NCI-H2029 (cell line): Measurements from ENCODE around the gene SYNPO2.
"Not testable (repeated sequence)": the region's sequence is repeated elsewhere in the genome, so short reads cannot be mapped to it uniquely, and the experiment has no call there.

Experiments used
- DNase-seq: peaks from one replicate; lab custom pipeline; 2025; lab: John Stamatoyannopoulos, UW

SYNPO2 gene

GRCh38 chr4:118888666-118889311 is at the start of gene SYNPO2:
TSS of gene SYNPO2 (plus strand) at chr4:118888854. CDS start at chr4:118889037, 183 bp downstream.
- DNase-seq, result no peak

GRCh38 chr4:118839221-118839927 is 49.3 kb upstream of the SYNPO2 start:
- no peak for DNase-seq

- no peak for DNase-seq
Measured at GRCh38 chr4:118842055-118842454, 46.6 kb upstream of the SYNPO2 start.

- DNase-seq, result no peak
Measured at GRCh38 chr4:118843237-118843636, 45.4 kb upstream of the SYNPO2 start.

- DNase-seq, result no peak
Measured at GRCh38 chr4:118845552-118846050, 43.1 kb upstream of the SYNPO2 start.

DNA sequence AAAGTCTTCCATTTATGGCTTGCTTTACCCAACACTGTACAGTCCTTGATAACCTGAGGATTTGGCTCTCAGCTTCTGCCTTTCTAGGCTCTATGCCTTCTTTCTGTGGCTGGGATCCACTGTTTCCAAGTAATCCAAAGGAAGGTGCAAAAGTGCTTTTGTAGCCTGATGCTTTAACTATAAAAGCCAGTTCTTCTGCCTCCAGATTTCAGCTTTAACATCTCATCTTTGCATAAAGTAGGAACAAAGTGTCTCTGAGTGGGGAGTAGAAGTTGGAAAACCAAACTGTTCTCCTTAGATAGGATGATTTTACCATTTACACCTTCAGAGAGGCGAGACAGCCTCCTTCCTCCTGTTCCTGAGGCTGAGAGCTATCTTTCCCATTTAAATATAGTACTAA is 41.7 kb upstream of the SYNPO2 start:
- no peak for DNase-seq

- no peak for DNase-seq
Measured at GRCh38 chr4:118848242-118848641, 40.4 kb upstream of the SYNPO2 start.

GRCh38 chr4:118848901-118849300 is 39.8 kb upstream of the SYNPO2 start:
- DNase-seq, result no peak

- no peak for DNase-seq
Measured at GRCh38 chr4:118849867-118850487, 38.7 kb upstream of the SYNPO2 start.

- DNase-seq, result peak; percentile 38
Measured at GRCh38 chr4:118850488-118851173, 38.0 kb upstream of the SYNPO2 start.

- no peak for DNase-seq
Measured at GRCh38 chr4:118857760-118858159, 30.9 kb upstream of the SYNPO2 start.

DNA sequence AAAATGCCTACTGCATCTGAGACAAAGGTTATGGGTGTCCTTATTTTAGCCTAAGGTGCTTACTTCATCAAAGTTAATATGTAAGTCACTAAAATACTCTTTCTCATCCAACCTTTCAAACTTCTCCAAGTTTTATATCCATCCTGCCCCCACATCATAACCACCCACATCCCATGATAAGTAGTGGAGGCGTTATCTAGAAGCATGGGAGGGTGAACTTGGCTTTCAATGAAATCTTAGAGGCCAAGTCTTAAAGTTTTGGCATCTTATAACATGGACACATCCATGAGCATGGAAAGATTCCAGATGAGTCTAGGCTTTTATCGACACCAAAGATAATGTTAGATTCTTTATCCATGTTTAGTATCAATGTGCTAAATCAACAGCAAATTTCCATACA is 29.9 kb upstream of the SYNPO2 start:
- no peak for DNase-seq

DNA sequence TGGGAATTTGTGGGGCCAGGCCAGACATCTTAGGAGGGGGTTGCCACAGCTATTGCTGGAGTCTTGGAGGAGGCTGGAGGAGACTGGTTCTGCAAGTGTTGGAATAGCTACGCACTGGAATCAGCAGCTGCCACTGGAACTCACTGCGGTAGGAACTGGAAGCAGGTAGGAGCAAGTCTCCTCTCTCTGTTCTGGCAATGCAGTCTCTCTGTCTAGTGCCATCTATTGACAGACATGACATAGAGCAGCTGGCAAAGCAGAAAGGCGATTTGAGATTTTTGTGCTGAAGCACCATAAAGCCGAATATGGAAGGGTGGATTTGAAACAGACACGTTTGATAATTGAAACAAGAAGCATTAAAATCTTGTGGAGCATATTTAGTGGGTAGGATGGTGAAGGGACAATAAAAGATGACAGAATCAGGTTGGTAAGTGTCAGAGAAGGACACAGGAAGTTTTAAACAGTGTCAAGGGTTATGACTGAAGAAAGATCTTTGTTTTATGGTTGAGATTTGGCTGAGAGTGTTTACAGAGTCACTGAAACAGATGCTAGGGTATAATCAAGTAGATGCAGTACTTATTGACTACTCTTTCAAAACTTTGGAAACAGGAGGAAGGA is 23.5 kb upstream of the SYNPO2 start:
- DNase-seq, result peak; percentile 29

DNA sequence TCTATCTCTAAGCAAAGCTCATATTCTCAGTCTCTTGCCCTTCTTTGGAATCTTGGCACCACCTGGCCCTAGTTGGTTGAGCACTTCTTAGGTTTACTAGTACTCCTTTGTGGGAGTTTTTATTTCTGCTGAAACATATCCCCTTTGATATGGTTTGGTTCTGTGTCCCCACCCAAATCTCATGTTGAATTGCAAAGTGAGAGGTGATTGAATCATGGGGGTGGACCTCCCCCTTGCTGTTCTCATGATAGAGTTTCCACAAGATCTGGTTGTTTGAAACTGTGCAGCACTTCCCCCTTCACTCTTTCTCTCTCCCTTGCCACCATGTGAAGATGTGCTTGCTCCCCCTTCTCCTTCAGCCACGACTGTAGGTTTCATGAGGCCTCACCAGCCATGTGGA is 22.2 kb upstream of the SYNPO2 start:
- no peak for DNase-seq

- DNase-seq, result no peak
Measured at GRCh38 chr4:118867311-118868067, 21.2 kb upstream of the SYNPO2 start.

- DNase-seq, result no peak
Measured at GRCh38 chr4:118869808-118870342, 18.8 kb upstream of the SYNPO2 start.

DNA sequence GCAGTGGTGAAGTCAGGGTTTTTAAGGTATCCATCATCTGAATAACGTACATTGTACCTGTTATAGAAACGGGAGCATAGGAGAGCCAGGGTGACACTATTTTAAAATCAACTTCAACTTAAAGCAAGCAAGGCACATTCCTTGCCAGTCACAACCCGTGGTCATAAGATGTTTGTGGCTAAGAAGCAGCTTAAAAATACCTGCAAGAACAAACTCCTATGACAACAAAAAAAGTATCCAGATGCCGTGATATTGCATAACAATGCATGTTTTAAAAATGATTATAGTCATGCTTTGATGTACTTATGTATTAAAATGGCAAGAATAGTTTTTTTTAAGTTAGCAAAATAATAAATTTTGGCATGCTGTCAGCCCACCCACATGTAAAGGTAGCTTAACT is 16.5 kb upstream of the SYNPO2 start:
- no peak for DNase-seq

GRCh38 chr4:118877797-118878196 is 10.9 kb upstream of the SYNPO2 start:
- no peak for DNase-seq

DNA sequence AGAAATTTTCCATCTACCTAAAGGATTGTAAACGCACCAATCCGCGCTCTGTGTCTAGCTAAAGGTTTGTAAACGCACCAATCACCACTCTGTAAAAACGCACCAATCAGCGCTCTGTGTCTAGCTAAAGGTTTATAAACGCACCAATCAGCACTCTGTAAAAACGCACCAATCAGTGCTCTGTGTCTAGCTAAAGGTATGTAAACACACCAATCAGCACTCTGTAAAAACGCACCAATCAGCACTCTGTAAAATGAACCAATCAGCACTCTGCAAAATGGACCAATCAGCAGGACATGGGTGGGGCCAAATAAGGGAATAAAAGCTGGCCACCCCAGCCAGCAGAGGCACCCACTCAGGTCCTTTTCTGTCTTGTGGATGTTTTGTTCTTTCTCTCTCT is 10.1 kb upstream of the SYNPO2 start:
- not testable (repeated sequence) for DNase-seq

DNA sequence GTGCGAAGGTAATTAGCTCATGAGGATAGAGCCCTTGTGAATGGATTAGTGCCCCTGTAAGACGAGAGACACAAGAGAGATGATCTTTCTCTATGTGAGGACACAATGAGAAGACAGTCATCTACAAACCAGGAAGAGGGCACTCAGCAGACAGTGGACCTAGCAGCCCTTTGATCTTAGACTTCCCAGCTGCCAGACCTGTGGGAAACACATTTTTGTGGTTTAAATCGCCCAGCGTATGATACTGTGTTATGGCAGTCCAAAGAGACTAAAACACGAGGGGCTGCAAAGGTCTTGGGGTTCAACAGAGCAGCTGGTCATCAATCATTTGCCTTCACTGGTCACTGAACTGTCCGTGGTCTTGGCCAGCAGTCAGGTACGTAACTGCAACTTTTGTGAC is 9.2 kb upstream of the SYNPO2 start:
- no peak for DNase-seq

- DNase-seq, result no peak
Measured at GRCh38 chr4:118881512-118882146, 7.0 kb upstream of the SYNPO2 start.
